ENCODE data around the gene ATP6V1A.

DNA sequence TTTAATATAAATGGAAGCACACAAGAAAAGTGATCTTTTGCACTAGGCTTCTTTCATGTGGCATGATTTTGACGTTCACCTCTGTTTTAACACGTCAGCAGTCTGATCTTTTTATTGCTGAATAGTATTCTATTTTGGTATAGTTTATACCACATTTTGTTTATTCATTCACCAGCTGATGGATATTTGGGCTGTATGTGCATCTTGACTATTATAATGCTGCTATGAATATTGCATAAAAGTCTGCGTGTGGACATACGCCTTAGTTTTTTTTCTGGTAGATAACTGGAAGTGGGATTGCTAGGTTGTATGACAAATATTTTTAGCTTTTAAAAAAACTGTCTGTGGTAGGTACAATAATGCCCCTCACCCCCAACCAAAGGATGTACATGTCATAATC is 15.1 kb upstream of the ATP6V1A start:
- TF ChIP-seq TAF1 (IDR thresholded peaks at IDR 0.05; ENCODE audit: low read depth, low read length) (no peak), POLR2A (IDR thresholded peaks at IDR 0.05; ENCODE audit: low read depth, low read length) (no peak), POLR2AphosphoS5 (IDR thresholded peaks at IDR 0.05; ENCODE audit: low read depth, low read length) (no peak), POU2F2 (IDR thresholded peaks at IDR 0.05; ENCODE audit: low read depth, low read length) (no peak), PAX5 (IDR thresholded peaks at IDR 0.05; ENCODE audit: insufficient read depth, low read length, severe bottlenecking) (no peak)
